AG09319 (cell line): ENCODE measurements around the gene BPI.
"Not testable (repeated sequence)": the region's sequence is repeated elsewhere in the genome, so short reads cannot be mapped to it uniquely, and the experiment has no call there.

ENCODE experiments used
- DNase-seq: peaks from one replicate; pipeline ENCODE4 v3.0.0-alpha.2; 2010; ENCODE audit warnings: low read depth; ENCODE audit errors: extremely low read depth
- TF ChIP-seq, protein P1 (sequence below): IDR thresholded peaks from 2 replicates; pipeline ENCODE4 v1.5.1; 2011; ENCODE audit warnings: low read depth, mild to moderate bottlenecking, inconsistent platforms, low read length, moderate library complexity

The BPI gene

GRCh38 chr20:38278131-38278530, 25.8 kb upstream of the BPI start:
- TF ChIP-seq, protein P1, sequence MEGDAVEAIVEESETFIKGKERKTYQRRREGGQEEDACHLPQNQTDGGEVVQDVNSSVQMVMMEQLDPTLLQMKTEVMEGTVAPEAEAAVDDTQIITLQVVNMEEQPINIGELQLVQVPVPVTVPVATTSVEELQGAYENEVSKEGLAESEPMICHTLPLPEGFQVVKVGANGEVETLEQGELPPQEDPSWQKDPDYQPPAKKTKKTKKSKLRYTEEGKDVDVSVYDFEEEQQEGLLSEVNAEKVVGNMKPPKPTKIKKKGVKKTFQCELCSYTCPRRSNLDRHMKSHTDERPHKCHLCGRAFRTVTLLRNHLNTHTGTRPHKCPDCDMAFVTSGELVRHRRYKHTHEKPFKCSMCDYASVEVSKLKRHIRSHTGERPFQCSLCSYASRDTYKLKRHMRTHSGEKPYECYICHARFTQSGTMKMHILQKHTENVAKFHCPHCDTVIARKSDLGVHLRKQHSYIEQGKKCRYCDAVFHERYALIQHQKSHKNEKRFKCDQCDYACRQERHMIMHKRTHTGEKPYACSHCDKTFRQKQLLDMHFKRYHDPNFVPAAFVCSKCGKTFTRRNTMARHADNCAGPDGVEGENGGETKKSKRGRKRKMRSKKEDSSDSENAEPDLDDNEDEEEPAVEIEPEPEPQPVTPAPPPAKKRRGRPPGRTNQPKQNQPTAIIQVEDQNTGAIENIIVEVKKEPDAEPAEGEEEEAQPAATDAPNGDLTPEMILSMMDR, result no peak
- DNase-seq, result no peak

GRCh38 chr20:38278763-38279162, 25.2 kb upstream of the BPI start:
- TF ChIP-seq, protein P1, result no peak

GRCh38 chr20:38281176-38281915, 22.6 kb upstream of the BPI start:
- not testable (repeated sequence) for DNase-seq

More at GRCh38 chr20:38278763-38279162, 25.2 kb upstream of the BPI start:
- DNase-seq, result no peak

DNA sequence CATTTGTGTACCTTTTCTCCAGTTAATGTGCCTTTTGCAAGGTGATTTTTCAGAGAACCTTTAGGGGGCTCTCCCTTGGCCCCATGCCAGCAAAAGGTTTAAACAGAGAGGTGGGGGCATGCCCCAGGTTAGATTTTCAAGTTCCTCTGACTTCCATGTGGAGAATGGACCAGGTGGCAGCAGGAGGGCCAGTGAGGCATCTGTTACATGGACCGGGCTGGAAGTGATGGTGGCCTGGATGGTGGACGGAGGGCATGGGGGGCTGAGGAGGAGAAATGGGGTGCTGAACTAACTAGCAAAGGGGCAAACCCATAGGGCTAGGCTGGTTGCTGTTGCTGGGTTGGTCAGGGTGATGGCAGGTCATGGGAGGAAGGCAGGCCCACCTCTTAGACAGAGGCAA, 20.7 kb upstream of the BPI start:
- no peak for DNase-seq
- TF ChIP-seq, protein P1, result no peak

GRCh38 chr20:38284066-38284650, 19.8 kb upstream of the BPI start:
- DNase-seq, result not testable (repeated sequence)

- TF ChIP-seq, protein P1, result no peak
- no peak for DNase-seq
Observed at GRCh38 chr20:38284893-38285444, 19.0 kb upstream of the BPI start.

DNA sequence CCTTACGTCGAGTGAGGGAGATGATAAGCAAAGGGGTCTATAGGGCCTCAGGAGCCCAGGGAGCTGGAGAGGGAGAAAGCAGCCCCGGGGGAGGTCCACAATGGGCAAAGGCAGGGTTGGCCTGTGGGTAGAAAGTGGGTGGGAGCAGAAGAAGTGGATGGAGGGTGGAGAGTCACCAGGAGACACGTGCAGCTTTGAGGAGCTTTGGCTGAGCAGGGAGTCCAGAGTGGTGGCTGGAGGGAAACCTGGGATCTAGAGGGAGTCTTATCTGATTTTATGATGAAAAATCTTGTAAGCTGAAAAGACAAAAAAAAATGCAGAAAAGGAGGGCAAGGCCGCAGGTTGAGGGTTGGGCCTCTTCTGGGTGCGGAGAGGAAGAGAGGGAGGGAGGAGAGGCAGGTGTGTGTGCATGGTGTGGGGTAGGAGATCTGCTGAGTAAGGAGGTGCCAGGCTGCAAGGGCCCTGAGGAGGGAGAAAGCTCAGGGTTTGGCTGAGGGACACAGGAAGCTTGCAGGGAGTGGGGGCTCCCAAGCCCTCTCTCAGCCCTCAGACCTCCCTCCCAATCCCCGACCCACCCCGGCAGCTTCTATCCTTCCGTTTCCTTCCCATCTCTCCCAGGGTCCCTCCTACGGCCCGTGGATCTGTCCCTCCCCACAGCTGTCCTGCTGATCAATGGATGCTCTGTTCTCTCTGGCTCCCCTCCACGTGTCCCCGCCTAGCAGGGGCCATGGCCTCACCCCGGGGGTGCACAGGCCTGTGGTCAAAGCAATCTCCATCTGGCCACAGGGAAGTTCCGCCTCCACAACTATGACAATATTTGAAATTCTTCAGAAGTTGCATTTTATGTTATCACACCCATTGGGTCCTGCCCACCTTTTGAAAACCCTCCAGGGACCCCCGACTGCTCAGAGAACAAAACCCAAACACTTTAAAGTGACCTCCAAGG, 17.1 kb upstream of the BPI start:
- DNase-seq, result no peak
- TF ChIP-seq, protein P1, result no peak
